Vagina (tissue), 2 donors: Measurements from ENCODE around the gene PRDM16. TPM values are rescaled to one million over a fixed set of nuclear protein-coding genes. Genes with fewer than 3 reads are reported as not detected.

Experiments used
- DNase-seq, 2 donors: peaks; one replicate each; pipeline ENCODE4 v3.0.0-alpha.2; 2017; ENCODE audit errors: extremely low spot score in 2 of 2
- H3K27ac ChIP-seq: fragments of 200-600 bp; sonication (generic); one replicate; pipeline ENCODE4 v1.5.1; 2019
- H3K27me3 ChIP-seq: fragments of 200-600 bp; sonication (generic); one replicate; pipeline ENCODE4 v1.5.1; 2019
- H3K36me3 ChIP-seq, 2 donors: fragments of 200-600 bp; sonication (generic); one replicate each; pipeline ENCODE4 v1.5.1; 2017 to 2019
- H3K4me1 ChIP-seq: fragments of 200-600 bp; sonication (generic); one replicate; pipeline ENCODE4 v1.5.1; 2019
- H3K4me3 ChIP-seq, 2 donors: fragments of 200-600 bp; sonication (generic); 1 replicate in 1 of 2; 2 replicates in 1 of 2; pipeline ENCODE4 v1.5.1; 2016 to 2019
- H3K9me3 ChIP-seq: fragments of 200-600 bp; sonication (generic); one replicate; pipeline ENCODE4 v1.5.1; 2019
- CTCF ChIP-seq, 3 experiments: fragments of 450-650 bp in 2 of 3; fragments of 200-600 bp in 1 of 3; sonication (generic) in 1 of 3; IDR thresholded peaks; one replicate each; pipeline ENCODE4 v1.5.1; 2017 to 2019; ENCODE audit warnings: antibody characterized with exemption in 3 of 3, mild to moderate bottlenecking in 2 of 3, moderate library complexity in 2 of 3
- POLR2A ChIP-seq, 2 donors: fragments of 450-650 bp; IDR thresholded peaks; one replicate each; pipeline ENCODE4 v1.6.1; 2017; ENCODE audit warnings: antibody characterized with exemption in 2 of 2, mild to moderate bottlenecking in 2 of 2, moderate library complexity in 2 of 2
- POLR2AphosphoS5 ChIP-seq, 2 donors: sonication (generic); formaldehyde crosslinking; IDR thresholded peaks; one replicate each; pipeline ENCODE4 v1.9.0; 2017; ENCODE audit warnings: antibody characterized with exemption in 2 of 2, mild to moderate bottlenecking in 2 of 2, low read depth in 1 of 2; ENCODE audit not compliant: insufficient read depth in 1 of 2
- intact Hi-C: fragments of 100-400 bp; cut with DNase I; formaldehyde crosslinking; loops from one replicate; pipeline ENCODE4 v1.15.1; 2023
- total RNA-seq: library from RNA; depleted of rRNA; stranded (reverse); fragments of >200 nt; gene quantifications from one replicate; pipeline ENCODE4 v1.2.3, GENCODE V29; 2016

Gene PRDM16
- total RNA-seq, 1 donor from 2014 or later: 3.9 TPM

DNA sequence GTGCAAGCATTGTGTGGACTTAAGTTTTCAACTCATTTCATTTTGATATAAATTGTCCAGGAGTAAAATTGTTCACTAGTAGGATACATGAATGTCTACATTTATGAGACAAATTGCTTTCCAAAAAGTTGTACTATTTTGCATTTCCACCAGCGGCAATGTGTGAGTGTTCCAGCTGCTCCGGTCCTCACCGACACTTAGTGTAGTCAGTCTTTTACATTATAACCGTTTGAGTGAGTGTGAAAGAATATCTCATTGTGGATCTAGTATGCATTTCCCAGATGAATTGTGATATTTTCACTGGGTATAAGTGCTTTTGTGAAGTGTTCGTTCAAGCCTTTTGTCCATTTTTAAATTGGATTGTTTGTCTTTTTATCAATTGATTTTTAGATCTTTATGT is 274.0 kb downstream of the PRDM16 start:
- H3K27me3 ChIP-seq: no peaks in the 10 kb centered on the region
- H3K9me3 ChIP-seq: peaks cover 12% of the 10 kb centered on the region
- no peaks in the 10 kb centered on the region for H3K36me3 ChIP-seq
- H3K27ac ChIP-seq: no peak overlapping the region
- no peak for DNase-seq
- no peak overlapping the region for H3K4me3 ChIP-seq
- H3K4me1 ChIP-seq: no peaks in the 10 kb centered on the region
- TF ChIP-seq POLR2A (IDR thresholded peaks at IDR 0.05) (no peak), CTCF (IDR thresholded peaks at IDR 0.05) (no peak), POLR2AphosphoS5 (IDR thresholded peaks at IDR 0.05; ENCODE audit: insufficient read depth in 1 of 2, low read depth in 1 of 2) (no peak)
- intact Hi-C loops: no loop called here

- Histone ChIP-seq H3K4me3 (no peak overlapping the region), H3K4me1 (no peaks in the 10 kb centered on the region), H3K27ac (no peak overlapping the region), H3K36me3 (no peaks in the 10 kb centered on the region), H3K9me3 (peaks cover 12% of the 10 kb centered on the region), H3K27me3 (no peaks in the 10 kb centered on the region)
- no peak for DNase-seq
- intact Hi-C loops: no loop called here
- TF ChIP-seq CTCF (IDR thresholded peaks at IDR 0.05): no peak
- TF ChIP-seq POLR2AphosphoS5 (IDR thresholded peaks at IDR 0.05; ENCODE audit: insufficient read depth in 1 of 2, low read depth in 1 of 2): no peak
- no peak for TF ChIP-seq POLR2A (IDR thresholded peaks at IDR 0.05)
Observed at GRCh38 chr1:3344395-3344794, 275.4 kb downstream of the PRDM16 start.

- TF ChIP-seq POLR2AphosphoS5 (IDR thresholded peaks at IDR 0.05; ENCODE audit: insufficient read depth in 1 of 2, low read depth in 1 of 2) (no peak), CTCF (IDR thresholded peaks at IDR 0.05) (no peak), POLR2A (IDR thresholded peaks at IDR 0.05) (no peak)
- Histone ChIP-seq H3K27ac (no peak overlapping the region), H3K9me3 (peaks cover 12% of the 10 kb centered on the region), H3K36me3 (no peaks in the 10 kb centered on the region), H3K4me3 (no peak overlapping the region), H3K4me1 (no peaks in the 10 kb centered on the region), H3K27me3 (no peaks in the 10 kb centered on the region)
- no peak for DNase-seq
- intact Hi-C loops: no loop called here
Observed at GRCh38 chr1:3345792-3346191, 276.8 kb downstream of the PRDM16 start.

- Histone ChIP-seq H3K27ac (no peak overlapping the region), H3K27me3 (no peaks in the 10 kb centered on the region), H3K4me1 (no peaks in the 10 kb centered on the region), H3K36me3 (no peaks in the 10 kb centered on the region), H3K4me3 (no peak overlapping the region), H3K9me3 (peaks cover 12% of the 10 kb centered on the region)
- intact Hi-C loops: no loop called here
- TF ChIP-seq POLR2A (IDR thresholded peaks at IDR 0.05) (no peak), CTCF (IDR thresholded peaks at IDR 0.05) (no peak), POLR2AphosphoS5 (IDR thresholded peaks at IDR 0.05; ENCODE audit: insufficient read depth in 1 of 2, low read depth in 1 of 2) (no peak)
- no peak for DNase-seq
Observed at GRCh38 chr1:3346478-3346877, 277.5 kb downstream of the PRDM16 start.

DNA sequence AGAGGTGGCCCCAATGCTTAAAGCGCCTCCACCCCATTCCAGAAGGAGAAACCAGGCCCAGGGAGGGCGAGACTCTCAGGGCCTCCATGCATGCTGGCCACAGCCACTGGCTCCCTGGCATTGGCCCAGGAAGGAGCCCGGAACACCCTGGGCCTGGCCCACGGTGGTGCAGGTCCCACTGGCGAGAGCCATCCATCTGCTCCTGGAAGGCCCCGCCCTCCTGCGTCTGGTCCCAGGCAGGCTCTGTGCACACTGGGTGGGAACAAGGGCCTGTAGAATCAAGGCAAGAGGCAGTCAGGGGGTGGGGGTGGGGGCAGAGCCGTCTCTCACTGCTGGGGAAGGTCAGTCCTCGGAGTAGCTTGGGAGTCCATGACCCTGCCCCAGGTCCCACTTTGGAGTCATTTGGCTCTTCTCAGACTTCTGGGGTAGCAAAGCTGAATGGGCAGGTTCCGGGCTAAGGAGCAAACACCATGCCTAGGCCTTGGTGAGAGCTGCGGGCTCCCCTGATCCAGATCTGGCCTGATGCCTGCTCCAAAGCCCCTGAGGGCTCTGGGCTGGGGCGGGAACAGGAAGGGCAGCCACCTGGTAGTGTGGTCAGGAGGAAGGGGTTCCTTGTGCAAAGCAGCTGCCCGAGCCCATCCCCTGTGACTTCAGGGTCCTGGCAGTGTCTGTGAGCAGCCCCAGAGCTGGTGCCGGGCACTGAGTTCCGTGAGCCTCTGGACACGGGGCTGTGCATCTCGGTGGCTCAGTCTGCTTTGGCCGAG is 278.4 kb downstream of the PRDM16 start:
- H3K4me3 ChIP-seq: no peak overlapping the region
- H3K4me1 ChIP-seq: peaks cover 6% of the 10 kb centered on the region
- no peaks in the 10 kb centered on the region for H3K36me3 ChIP-seq
- H3K9me3 ChIP-seq: peaks cover 12% of the 10 kb centered on the region
- DNase-seq: no peak
- no peak overlapping the region for H3K27ac ChIP-seq
- intact Hi-C loops: no loop called here
- H3K27me3 ChIP-seq: no peaks in the 10 kb centered on the region
- TF ChIP-seq POLR2A (IDR thresholded peaks at IDR 0.05): no peak
- TF ChIP-seq POLR2AphosphoS5 (IDR thresholded peaks at IDR 0.05; ENCODE audit: insufficient read depth in 1 of 2, low read depth in 1 of 2): no peak
- no peak for TF ChIP-seq CTCF (IDR thresholded peaks at IDR 0.05)
